HK-2 (cell line): ENCODE results near the gene CEACAM20.
"Not testable (repeated sequence)": the region's sequence is repeated elsewhere in the genome, so short reads cannot be mapped to it uniquely, and the experiment has no call there.

ENCODE experiments used
- DNase-seq: peaks from one replicate; pipeline ENCODE4 v3.0.0-alpha.2; 2018; ENCODE audit not compliant: unreplicated experiment

The CEACAM20 gene

DNA sequence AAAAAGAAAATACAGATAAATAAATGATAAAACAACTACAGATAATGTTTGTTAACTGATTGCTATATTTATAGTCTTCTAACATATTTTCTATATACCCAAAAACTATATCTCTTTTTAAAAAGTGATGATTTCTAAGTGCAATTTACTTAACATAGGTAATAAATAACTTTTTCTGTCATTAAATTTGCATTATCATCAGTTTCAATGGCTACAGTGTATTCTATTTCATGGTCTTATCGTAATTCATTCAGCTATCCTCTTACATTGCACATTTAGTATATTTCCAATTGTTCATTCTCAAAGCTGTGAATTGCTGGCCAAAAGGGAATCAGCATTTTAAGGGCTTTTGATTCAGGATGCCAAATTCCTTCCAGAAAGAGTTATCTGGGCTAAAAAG lies 32.8 kb downstream of the CEACAM20 start:
- DNase-seq = no peak

GRCh38 chr19:44476559-44477408 lies 52.7 kb downstream of the CEACAM20 start:
- no peak for DNase-seq

- not testable (repeated sequence) for DNase-seq
These were observed 60.7 kb downstream of the CEACAM20 start for GRCh38 chr19:44468730-44469129.

GRCh38 chr19:44462600-44463286 lies 66.7 kb downstream of the CEACAM20 start:
- DNase-seq = not testable (repeated sequence)
